ENCODE data around the gene USP36.

DNA sequence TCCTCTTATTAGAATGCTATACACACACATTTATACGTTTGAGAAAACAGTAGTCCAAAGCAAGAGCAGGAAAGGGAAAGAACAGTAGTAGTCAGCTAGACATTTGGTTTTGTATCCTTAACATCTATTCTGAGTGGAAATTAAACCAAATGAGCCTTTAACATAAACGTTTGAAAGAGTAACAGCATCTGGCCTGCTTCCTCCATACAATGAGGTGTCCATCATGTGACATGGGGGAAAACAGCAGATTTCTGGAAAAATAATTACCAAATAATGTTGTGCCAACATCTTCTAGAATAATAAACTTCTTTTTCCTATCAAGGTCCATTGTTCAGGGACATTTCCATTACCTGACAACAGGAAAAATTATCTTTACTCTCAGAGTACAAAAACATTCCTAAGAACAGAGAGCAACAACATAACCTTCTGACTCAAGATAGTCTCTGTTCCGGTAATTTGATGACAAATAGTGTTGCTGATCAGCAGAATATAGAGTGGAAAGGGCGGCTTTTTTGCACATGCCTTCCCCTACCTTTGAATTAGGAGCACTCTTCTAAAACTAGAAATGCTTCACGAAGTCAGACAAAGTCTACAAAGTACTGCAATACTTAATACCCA lies 78.7 kb downstream of the USP36 start:
- TF ChIP-seq POLR2A (IDR thresholded peaks at IDR 0.05) (no peak), POLR2AphosphoS5 (IDR thresholded peaks at IDR 0.05) (no peak), EP300 (IDR thresholded peaks at IDR 0.05; ENCODE audit: low read depth) (no peak)
- TF ChIP-seq, protein P1, sequence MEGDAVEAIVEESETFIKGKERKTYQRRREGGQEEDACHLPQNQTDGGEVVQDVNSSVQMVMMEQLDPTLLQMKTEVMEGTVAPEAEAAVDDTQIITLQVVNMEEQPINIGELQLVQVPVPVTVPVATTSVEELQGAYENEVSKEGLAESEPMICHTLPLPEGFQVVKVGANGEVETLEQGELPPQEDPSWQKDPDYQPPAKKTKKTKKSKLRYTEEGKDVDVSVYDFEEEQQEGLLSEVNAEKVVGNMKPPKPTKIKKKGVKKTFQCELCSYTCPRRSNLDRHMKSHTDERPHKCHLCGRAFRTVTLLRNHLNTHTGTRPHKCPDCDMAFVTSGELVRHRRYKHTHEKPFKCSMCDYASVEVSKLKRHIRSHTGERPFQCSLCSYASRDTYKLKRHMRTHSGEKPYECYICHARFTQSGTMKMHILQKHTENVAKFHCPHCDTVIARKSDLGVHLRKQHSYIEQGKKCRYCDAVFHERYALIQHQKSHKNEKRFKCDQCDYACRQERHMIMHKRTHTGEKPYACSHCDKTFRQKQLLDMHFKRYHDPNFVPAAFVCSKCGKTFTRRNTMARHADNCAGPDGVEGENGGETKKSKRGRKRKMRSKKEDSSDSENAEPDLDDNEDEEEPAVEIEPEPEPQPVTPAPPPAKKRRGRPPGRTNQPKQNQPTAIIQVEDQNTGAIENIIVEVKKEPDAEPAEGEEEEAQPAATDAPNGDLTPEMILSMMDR (IDR thresholded peaks at IDR 0.05): no peak
